Colonic mucosa (tissue), 4 donors: ENCODE measurements around the gene NUAK1. TPM values are rescaled to one million over a fixed set of nuclear protein-coding genes. Genes with fewer than 3 reads are reported as not detected.

ENCODE experiments used
- DNase-seq: peaks from one replicate; pipeline ENCODE4 v3.0.0-alpha.2; 2020
- H3K27ac ChIP-seq: fragments of 200-600 bp; one replicate; pipeline ENCODE4 v1.8.0; 2021
- H3K27me3 ChIP-seq: fragments of 200-600 bp; one replicate; pipeline ENCODE4 v1.8.0; 2021
- H3K36me3 ChIP-seq: fragments of 200-600 bp; one replicate; pipeline ENCODE4 v1.8.0; 2021
- H3K4me1 ChIP-seq: fragments of 200-600 bp; one replicate; pipeline ENCODE4 v1.8.0; 2021; ENCODE audit warnings: mild to moderate bottlenecking
- H3K4me3 ChIP-seq: fragments of 200-600 bp; one replicate; pipeline ENCODE4 v1.8.0; 2021
- H3K9ac ChIP-seq, 2 donors: one replicate each; pipeline ENCODE4 v1.7.0; 2013; ENCODE audit warnings: control low read depth in 2 of 2, low read depth in 2 of 2, low read length in 2 of 2
- H3K9me3 ChIP-seq: fragments of 200-600 bp; one replicate; pipeline ENCODE4 v1.8.0; 2021
- intact Hi-C: fragments of 100-400 bp; cut with DNase I; formaldehyde crosslinking; loops from one replicate; pipeline ENCODE4 v1.14.1; 2022
- total RNA-seq, 2 donors: library from RNA; stranded (reverse); fragmentation: NEBNext Ultra II Directional in 1 of 2; extraction: Animal tissue kit (Norgen Biotek cat#: 25700) in 1 of 2; gene quantifications; one replicate each; pipeline ENCODE4 v1.2.1, GENCODE V29; 2021
- TF ChIP-seq, protein P1 (sequence below): fragments of 200-600 bp; IDR thresholded peaks from one replicate; pipeline ENCODE4 v1.8.0; 2022; ENCODE audit warnings: antibody characterized with exemption, mild to moderate bottlenecking
- donor health status: healthy.
- donor health status: DM: no; HTN: no; CAD: no.
- donor health status: DM: no; HTN: no; CAD: no.

The NUAK1 gene
- total RNA-seq, 2 donors from 2014 or later, result 2.2 to 3.7 TPM

DNA sequence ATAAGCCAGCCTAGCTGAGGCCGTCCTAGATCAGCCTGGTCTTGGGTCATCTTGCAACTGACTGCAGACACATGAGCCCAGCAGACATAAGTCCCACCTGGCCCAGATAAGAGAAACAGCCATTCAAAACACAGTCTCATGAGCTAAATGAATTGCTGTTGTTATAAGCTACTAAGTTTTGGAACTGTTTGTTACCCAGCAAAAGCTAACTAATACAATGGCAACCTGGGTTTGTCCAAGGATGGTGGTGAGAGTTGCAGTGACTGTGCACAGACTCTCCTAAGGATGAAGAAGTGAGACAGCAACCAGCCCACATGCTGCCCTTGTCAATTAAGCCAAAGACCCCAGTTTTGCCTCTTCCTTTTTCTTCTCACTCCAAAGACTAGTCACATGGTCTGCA lies 22.2 kb upstream of the NUAK1 start:
- TF ChIP-seq, protein P1, sequence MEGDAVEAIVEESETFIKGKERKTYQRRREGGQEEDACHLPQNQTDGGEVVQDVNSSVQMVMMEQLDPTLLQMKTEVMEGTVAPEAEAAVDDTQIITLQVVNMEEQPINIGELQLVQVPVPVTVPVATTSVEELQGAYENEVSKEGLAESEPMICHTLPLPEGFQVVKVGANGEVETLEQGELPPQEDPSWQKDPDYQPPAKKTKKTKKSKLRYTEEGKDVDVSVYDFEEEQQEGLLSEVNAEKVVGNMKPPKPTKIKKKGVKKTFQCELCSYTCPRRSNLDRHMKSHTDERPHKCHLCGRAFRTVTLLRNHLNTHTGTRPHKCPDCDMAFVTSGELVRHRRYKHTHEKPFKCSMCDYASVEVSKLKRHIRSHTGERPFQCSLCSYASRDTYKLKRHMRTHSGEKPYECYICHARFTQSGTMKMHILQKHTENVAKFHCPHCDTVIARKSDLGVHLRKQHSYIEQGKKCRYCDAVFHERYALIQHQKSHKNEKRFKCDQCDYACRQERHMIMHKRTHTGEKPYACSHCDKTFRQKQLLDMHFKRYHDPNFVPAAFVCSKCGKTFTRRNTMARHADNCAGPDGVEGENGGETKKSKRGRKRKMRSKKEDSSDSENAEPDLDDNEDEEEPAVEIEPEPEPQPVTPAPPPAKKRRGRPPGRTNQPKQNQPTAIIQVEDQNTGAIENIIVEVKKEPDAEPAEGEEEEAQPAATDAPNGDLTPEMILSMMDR, result no peak

GRCh38 chr12:106157802-106158201 lies 19.0 kb upstream of the NUAK1 start:
- no peak overlapping the region for H3K27ac ChIP-seq
- no peaks in the 10 kb centered on the region for H3K36me3 ChIP-seq
- TF ChIP-seq, protein P1, result no peak
- no peak for DNase-seq
- no peaks in the 10 kb centered on the region for H3K9me3 ChIP-seq
- H3K27me3 ChIP-seq, result no peaks in the 10 kb centered on the region
- H3K9ac ChIP-seq, result no peak overlapping the region
- H3K4me3 ChIP-seq, result no peak overlapping the region
- no peaks in the 10 kb centered on the region for H3K4me1 ChIP-seq
- intact Hi-C loops, result no loop called here

More for the DNA sequence above, 22.2 kb upstream of the NUAK1 start:
- Histone ChIP-seq H3K27ac (no peak overlapping the region), H3K27me3 (no peaks in the 10 kb centered on the region), H3K36me3 (no peaks in the 10 kb centered on the region), H3K4me1 (no peaks in the 10 kb centered on the region), H3K9ac (no peak overlapping the region), H3K4me3 (no peak overlapping the region), H3K9me3 (no peaks in the 10 kb centered on the region)
- DNase-seq, result no peak
- intact Hi-C loops, result no loop called here

DNA sequence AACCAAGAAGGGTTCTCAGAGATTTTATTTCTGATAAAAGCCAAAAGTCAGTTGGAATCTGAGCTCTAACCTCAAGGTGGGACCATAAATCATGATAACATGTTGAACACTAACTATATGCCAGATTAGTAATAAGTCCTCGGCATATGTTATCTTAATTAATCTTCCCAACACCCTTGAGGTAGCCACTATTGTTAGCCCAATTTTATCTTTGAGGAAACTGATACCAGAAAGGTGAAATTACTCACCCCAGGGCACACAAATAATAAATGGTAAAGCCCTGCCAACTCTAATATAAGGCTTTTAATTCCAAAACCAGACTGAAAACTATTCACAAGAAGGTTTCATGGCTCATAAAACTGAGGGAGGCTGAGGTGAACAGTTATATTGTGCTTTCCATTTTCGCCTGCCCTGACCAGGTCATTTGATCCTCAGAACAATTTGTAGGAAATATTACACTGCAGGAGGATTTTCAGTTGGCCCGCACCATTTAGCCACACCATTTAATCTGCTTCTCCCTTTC lies 16.1 kb upstream of the NUAK1 start:
- no peaks in the 10 kb centered on the region for H3K36me3 ChIP-seq
- H3K9ac ChIP-seq, result no peak overlapping the region
- no peak overlapping the region for H3K4me3 ChIP-seq
- no peaks in the 10 kb centered on the region for H3K9me3 ChIP-seq
- intact Hi-C loops, result no loop called here
- no peaks in the 10 kb centered on the region for H3K4me1 ChIP-seq
- TF ChIP-seq, protein P1, result no peak
- no peaks in the 10 kb centered on the region for H3K27me3 ChIP-seq
- DNase-seq, result no peak
- no peak overlapping the region for H3K27ac ChIP-seq

- H3K9ac ChIP-seq, result no peak overlapping the region
- H3K36me3 ChIP-seq, result no peaks in the 10 kb centered on the region
- no peaks in the 10 kb centered on the region for H3K4me1 ChIP-seq
- H3K4me3 ChIP-seq, result no peak overlapping the region
- no peaks in the 10 kb centered on the region for H3K27me3 ChIP-seq
- DNase-seq, result no peak
- no peaks in the 10 kb centered on the region for H3K9me3 ChIP-seq
- no peak overlapping the region for H3K27ac ChIP-seq
- TF ChIP-seq, protein P1, result no peak
- intact Hi-C loops, result no loop called here
Observed at GRCh38 chr12:106152334-106152733, 13.6 kb upstream of the NUAK1 start.

DNA sequence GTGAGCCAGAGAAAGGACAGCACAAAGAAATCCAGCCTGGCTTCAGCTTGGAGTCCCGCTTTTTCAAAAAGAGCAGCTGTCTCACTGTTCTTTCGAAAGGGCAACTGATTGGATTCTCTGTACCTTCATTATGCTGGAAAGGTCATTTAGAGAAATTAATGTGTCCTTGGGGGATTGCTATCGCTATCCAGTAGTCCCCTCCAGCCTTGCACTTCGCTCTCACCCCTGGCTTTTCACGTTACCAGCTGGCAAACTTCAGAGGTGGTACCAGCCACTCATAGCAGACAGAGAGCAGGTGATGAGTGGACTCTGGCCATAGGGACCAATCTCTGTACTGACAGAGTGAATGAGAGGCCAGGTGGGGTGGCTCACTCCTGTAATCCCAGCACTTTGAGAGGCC lies 11.8 kb upstream of the NUAK1 start:
- H3K36me3 ChIP-seq, result no peaks in the 10 kb centered on the region
- TF ChIP-seq, protein P1, result no peak
- no peaks in the 10 kb centered on the region for H3K9me3 ChIP-seq
- intact Hi-C loops, result no loop called here
- H3K4me3 ChIP-seq, result no peak overlapping the region
- H3K4me1 ChIP-seq, result no peaks in the 10 kb centered on the region
- H3K9ac ChIP-seq, result no peak overlapping the region
- no peak for DNase-seq
- no peak overlapping the region for H3K27ac ChIP-seq
- H3K27me3 ChIP-seq, result no peaks in the 10 kb centered on the region
